HS-27A (cell line): ENCODE results near the gene GSK3A.
A peak's percentile ranks its signal among the peaks of the same experiment; 100 is the strongest.

Experiments used
- DNase-seq: peaks from one replicate; pipeline ENCODE4 v3.0.0-alpha.2; 2012; ENCODE audit warnings: low read depth, missing footprints

GSK3A gene

GRCh38 chr19:42199440-42200115, 42.8 kb downstream of the GSK3A start:
- no peak for DNase-seq

DNA sequence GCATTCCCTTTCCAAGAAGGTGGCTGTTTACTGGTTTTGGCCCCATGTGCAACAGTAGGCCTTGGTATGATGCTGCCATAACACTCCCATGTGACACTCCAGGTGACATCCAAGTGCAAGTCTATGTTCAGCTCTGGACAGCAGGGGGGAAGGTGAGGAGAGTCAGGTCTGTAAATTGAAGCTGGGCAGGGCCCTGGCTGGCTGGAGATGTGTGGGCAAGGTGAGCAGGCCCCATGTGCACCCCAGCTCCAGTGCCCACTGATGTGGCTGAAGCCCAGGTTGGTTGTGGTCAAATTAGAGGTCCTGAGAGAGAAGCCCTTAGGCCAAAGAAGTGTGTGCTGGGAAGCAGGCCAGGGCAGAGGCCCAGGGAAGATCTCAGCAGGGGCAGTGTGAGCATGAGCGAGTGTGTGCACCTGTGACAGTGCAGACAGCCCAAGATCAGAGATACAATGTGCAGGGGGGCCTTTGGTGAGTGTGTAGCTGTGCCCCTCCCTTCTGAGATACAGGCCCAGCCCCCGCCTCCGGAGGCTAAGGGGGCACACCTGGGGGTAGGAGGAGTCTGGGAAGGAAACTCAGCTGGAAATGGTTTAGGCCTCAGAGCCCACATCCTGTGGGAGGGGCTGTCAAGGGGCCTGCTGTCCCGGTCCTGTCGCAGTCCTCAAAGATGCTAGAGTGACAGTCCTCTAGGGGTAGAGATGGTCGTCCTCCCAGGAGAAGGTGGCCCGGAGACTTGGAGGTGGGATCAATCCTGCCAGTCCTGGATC, 43.5 kb downstream of the GSK3A start:
- DNase-seq, result no peak

GRCh38 chr19:42197375-42197817, 45.0 kb downstream of the GSK3A start:
- DNase-seq, result no peak

DNA sequence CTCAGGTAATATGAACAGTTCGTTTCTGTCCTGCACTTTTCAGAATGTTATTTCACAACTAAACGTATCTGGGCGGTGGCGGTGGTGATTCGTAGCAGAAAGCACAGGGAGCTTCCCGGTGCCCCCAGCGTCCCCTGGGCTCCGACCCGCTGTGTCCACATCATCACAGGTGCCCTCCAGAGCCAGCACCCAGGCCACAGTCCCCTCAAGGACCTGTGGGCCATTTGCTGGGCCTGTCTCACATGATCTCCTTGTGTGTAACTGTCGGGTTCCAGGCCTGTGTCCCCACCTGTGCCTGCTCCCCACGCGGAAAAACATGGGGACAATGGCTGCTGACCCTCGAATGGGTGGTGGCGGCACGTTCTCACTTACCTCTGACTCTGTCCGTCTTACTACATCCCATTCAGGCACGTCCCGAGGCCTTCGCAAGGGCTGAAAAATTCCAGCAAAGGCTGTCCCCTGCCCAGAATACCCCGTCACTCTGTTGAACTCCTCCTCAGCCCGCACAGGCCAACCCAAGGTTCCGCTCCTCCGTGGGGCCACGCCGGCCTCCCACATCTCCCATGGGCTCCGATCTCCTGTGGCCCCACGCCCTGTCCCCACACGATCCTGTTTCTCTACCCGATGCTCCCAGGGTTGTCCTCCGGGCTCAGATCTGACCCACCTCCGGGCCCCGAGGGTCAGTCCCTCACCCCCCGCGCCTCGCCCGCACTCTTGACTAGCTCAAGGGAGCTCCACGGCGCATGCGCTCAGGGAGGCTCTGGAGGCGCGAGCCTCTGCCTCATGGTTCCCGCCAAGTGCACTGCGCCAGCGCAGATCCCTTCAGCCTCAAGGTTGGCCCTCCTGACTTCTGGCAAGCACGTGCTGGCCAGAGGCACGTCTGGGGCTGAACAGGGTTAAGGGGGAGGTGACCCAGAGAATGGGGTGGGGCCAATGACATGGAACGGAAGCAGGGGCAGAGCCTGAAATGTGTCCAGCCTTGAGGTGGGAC, 46.1 kb downstream of the GSK3A start:
- DNase-seq, result no peak

GRCh38 chr19:42193706-42194105, 48.7 kb downstream of the GSK3A start:
- no peak for DNase-seq

DNA sequence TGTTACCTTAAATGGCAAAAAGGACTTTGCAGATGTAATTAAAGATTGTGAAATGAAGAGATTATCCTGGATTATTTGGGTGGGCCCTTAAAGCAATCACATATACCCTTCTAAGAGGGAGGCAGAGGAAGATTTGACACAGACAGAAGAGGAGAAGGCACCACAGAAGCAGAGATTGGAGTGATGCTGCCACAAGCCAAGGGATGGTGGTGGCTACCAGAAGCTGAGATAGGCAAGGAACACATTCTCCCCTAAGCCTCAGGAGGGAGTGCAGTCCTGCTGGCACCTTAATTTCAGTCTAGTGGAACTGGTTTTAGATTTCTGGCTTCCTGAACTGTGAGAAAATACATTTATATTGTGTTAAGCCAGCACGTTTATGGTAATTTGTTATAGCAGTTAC, 49.1 kb downstream of the GSK3A start:
- DNase-seq, result no peak

GRCh38 chr19:42191855-42192254, 50.5 kb downstream of the GSK3A start:
- DNase-seq, result peak; percentile 92

DNA sequence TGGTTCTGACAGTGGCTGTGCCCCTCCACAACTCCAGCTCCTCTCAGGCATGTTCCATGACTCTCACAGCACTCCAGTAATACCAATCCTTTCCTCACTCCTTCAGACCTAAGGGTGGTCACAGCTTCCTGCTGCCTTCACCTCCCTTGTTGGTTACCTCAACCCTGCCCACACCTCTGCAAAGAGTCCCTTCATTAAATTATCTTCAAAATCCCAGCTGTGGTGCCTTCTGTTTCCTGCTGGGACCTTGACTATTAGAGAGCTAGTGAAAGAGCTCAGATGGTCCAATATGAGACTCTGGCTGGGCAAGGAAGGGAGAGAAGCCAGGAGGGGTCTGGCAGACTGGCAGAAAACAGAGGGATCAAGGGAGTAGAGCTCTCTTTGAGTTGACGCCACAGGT, 51.1 kb downstream of the GSK3A start:
- DNase-seq, result no peak

DNA sequence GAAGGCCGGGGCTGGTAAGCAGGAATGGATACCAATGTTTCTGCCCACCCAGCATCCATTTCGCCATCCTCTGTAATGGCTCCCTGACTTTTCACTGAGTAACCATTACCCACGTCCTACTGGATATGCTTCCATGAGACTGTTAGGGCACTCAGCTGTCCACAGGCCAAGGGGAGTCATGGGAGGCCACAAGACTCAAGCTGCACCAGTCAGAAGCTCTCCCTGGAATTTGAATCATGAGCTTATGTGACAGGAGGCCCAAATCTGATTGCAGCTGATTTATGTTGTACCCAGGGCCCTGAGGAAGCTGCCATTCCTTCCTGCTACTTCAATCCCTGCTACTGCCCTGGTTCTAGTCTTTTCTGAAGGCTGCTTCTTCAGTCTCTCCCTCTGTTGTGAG, 53.3 kb downstream of the GSK3A start:
- DNase-seq, result no peak

DNA sequence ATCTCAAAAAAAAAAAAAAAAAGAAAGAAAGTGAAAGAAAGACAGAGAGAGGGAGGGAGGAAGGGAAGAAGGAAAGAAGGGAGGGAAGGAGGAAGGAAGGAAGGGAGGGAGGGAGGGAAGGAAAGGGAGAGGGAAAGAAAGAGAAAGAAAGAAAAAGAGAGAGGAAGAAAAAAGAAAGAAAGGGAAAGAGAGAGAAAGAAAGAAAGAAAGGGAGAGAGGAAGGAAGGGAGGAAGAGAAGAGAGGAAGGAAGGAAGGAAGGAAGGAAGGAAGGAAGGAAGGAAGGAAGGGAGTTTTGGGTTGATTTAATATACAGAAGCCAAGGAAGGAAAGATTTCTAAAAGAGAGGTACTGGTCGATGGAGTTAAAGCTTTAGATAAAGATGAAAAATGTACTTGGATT, 53.7 kb downstream of the GSK3A start:
- no peak for DNase-seq

DNA sequence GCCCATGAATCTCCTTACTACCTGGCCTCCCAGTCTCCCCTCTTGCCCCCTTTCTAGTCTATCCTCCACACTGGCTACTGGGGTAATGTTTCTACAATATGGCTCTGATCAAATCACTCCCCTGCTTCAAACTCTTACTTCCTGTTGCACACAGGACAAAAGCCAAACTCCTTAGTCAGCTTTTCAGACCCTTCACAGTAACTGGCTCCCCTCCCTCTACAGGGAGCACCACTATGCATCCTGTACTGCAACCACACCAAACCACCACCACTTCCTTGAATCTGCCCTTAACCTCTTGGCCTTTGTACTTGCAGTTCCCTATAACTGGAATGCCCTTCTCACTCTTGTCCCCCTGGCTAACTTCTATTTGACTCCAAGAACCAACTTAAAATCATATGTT, 57.1 kb downstream of the GSK3A start:
- no peak for DNase-seq

GRCh38 chr19:42184401-42184861, 58.0 kb downstream of the GSK3A start:
- peak; percentile 97 for DNase-seq
